K562 (cell line): ENCODE measurements around the gene SETD1B. TPM values are rescaled to one million over a fixed set of nuclear protein-coding genes. Genes with fewer than 3 reads are reported as not detected.

Experiments used
- ATAC-seq: fragments of 200-7000 bp; cut with Tn5 transposase; 3 replicates; pipeline ENCODE4 v1.9.1; 2020; ENCODE audit warnings: moderate library complexity
- BruUV-seq: library from RNA; stranded (reverse); fragments of 400-500 nt; replicated peaks from 2 replicates; lab custom pipeline; 2021; lab: Mats Ljungman, UMichigan
- CTCF ChIA-PET: fragments of 300-600 bp; formaldehyde crosslinking; extraction: SDS; loops from one replicate; lab custom pipeline; 2021; ENCODE audit warnings: low intra/inter-chr PET ratio; lab: Yijun Ruan, JAX
- POLR2A ChIA-PET: fragments of 300-600, 350-650 bp; sonication (Branson Sonifier 250); formaldehyde crosslinking; extraction: SDS; loops from one replicate; lab custom pipeline; 2021; ENCODE audit warnings: antibody characterized with exemption, inconsistent platforms; lab: Yijun Ruan, JAX
- DNase-seq, 4 experiments: peaks; one replicate each; pipeline versions ENCODE4 v3.0.0 to v3.0.0-alpha.2; 2011 to 2018; ENCODE audit warnings: low spot score in 3 of 4, mixed read lengths in 3 of 4; ENCODE audit errors: extremely low read depth in 1 of 4
- FAIRE-seq: peaks from 2 replicates; lab custom pipeline; 2011; peaks lifted over from hg19 to GRCh38; lab: Jason Lieb, UNC
- H2AFZ ChIP-seq: 2 replicates; pipeline ENCODE4 v1.6.0; 2011; ENCODE audit warnings: low read depth, low read length, control low read depth, inconsistent platforms
- H3K27ac ChIP-seq: fragments of 200-600 bp; 3 replicates; pipeline ENCODE4 v1.8.0; 2011; ENCODE audit warnings: low read depth, mild to moderate bottlenecking, control low read depth, inconsistent platforms, low read length, moderate library complexity, mixed read lengths; ENCODE audit errors: extremely low read depth
- H3K27me3 ChIP-seq, 2 experiments: fragments of 300-600 bp in 1 of 2; 2 replicates in 1 of 2; 3 replicates in 1 of 2; pipeline versions ENCODE4 v1.6.0 to v1.8.0; 2011; ENCODE audit warnings: inconsistent platforms in 2 of 2, low read length in 2 of 2, mild to moderate bottlenecking in 1 of 2, mixed read lengths in 1 of 2, moderate library complexity in 1 of 2; ENCODE audit not compliant: control insufficient read depth in 2 of 2, insufficient read depth in 2 of 2
- H3K36me3 ChIP-seq: fragments of 300-600 bp; 3 replicates; pipeline ENCODE4 v1.8.0; 2011; ENCODE audit warnings: mild to moderate bottlenecking, low read length, inconsistent platforms; ENCODE audit not compliant: control insufficient read depth, insufficient read depth
- H3K4me1 ChIP-seq, 2 experiments: fragments of 200-600 bp in 1 of 2; replicated peaks in 1 of 2; 2 replicates in 1 of 2; 3 replicates in 1 of 2; pipeline versions ENCODE4 v1.5.1 to v1.8.0; 2011; ENCODE audit warnings: inconsistent platforms in 2 of 2, low read length in 2 of 2, mild to moderate bottlenecking in 1 of 2, mixed read lengths in 1 of 2, moderate library complexity in 1 of 2; ENCODE audit not compliant: control insufficient read depth in 2 of 2, insufficient read depth in 2 of 2
- H3K4me2 ChIP-seq: 2 replicates; pipeline ENCODE4 v1.6.1; 2011; ENCODE audit warnings: low read length, control low read depth, inconsistent platforms, mixed read lengths; ENCODE audit not compliant: insufficient read depth
- H3K4me3 ChIP-seq: fragments of 200-600 bp; sonication (generic), shearing (Covaris generic); 2 replicates; pipeline ENCODE4 v1.5.1; 2016; ENCODE audit warnings: control low read depth, inconsistent platforms
- H3K79me2 ChIP-seq: fragments of 200-600 bp; 3 replicates; pipeline ENCODE4 v1.8.0; 2011; ENCODE audit warnings: low read length, inconsistent platforms; ENCODE audit not compliant: control insufficient read depth, insufficient read depth
- H3K9ac ChIP-seq, 2 experiments: 2 replicates each; pipeline versions ENCODE4 v1.6.0 to v1.6.1; 2011; ENCODE audit warnings: low read depth in 2 of 2, low read length in 2 of 2, control low read depth in 1 of 2, inconsistent platforms in 1 of 2, mild to moderate bottlenecking in 1 of 2, mixed read lengths in 1 of 2; ENCODE audit not compliant: insufficient read depth in 1 of 2
- H3K9me1 ChIP-seq: one replicate; pipeline ENCODE4 v1.6.0; 2011; ENCODE audit warnings: inconsistent platforms, mild to moderate bottlenecking, low read length, moderate library complexity; ENCODE audit not compliant: control insufficient read depth, insufficient read depth
- H3K9me3 ChIP-seq: replicated peaks from 2 replicates; pipeline ENCODE4 v1.5.1; 2011; ENCODE audit warnings: low read depth, low read length, inconsistent platforms; ENCODE audit not compliant: control insufficient read depth, insufficient read depth
- H4K20me1 ChIP-seq: replicated peaks from 2 replicates; pipeline ENCODE4 v1.6.1; 2011; ENCODE audit warnings: low read length, inconsistent platforms, mixed read lengths; ENCODE audit not compliant: control insufficient read depth, insufficient read depth
- FIP1L1 ChIP-seq: fragments of 200-400 bp; formaldehyde crosslinking; IDR thresholded peaks from 2 replicates; pipeline ENCODE4 v1.6.1; 2018; ENCODE audit warnings: mild to moderate bottlenecking, low read depth, low read length; ENCODE audit not compliant: poor library complexity, severe bottlenecking
- HNRNPL ChIP-seq: fragments of 200-400 bp; formaldehyde crosslinking; IDR thresholded peaks from 2 replicates; pipeline ENCODE4 v1.6.1; 2017; ENCODE audit warnings: low read depth, mild to moderate bottlenecking, low read length
- PML ChIP-seq: IDR thresholded peaks from 2 replicates; pipeline ENCODE4 v1.6.1; 2012; ENCODE audit warnings: low read length, inconsistent platforms
- POLR2G ChIP-seq: fragments of 200-400 bp; formaldehyde crosslinking; IDR thresholded peaks from 2 replicates; pipeline ENCODE4 v1.6.1; 2017; ENCODE audit warnings: low read depth, mild to moderate bottlenecking, antibody characterized with exemption, low read length, moderate library complexity
- RBFOX2 ChIP-seq: fragments of 200-400 bp; formaldehyde crosslinking; IDR thresholded peaks from 2 replicates; pipeline ENCODE4 v1.6.1; 2017; ENCODE audit warnings: low read depth, mild to moderate bottlenecking, low read length, moderate library complexity
- RBM22 ChIP-seq: fragments of 200-400 bp; formaldehyde crosslinking; IDR thresholded peaks from 2 replicates; pipeline ENCODE4 v1.6.1; 2018; ENCODE audit warnings: low read length, low read depth; ENCODE audit not compliant: poor library complexity, severe bottlenecking
- TCF3 ChIP-seq: sonication (generic); formaldehyde crosslinking; IDR thresholded peaks from 2 replicates; pipeline ENCODE4 v1.4.0; 2020; ENCODE audit warnings: mild to moderate bottlenecking, missing genetic modification reagents
- WGBS: fragments of 100-300 bp; shearing (Covaris generic); methylation state at CpG from one replicate; pipeline ENCODE4 v1.1.6; 2016; ENCODE audit warnings: low coverage, mixed read lengths; ENCODE audit not compliant: insufficient coverage; ENCODE audit errors: missing lambda C conversion rate; 5-methylcytosine and 5-hydroxymethylcytosine counted together
- in situ Hi-C: fragments of 300-500 bp; cut with MboI; formaldehyde crosslinking; loops from 4 replicates; pipeline ENCODE4 v1.15.0; 2018; ENCODE audit warnings: inconsistent platforms, mixed read lengths
- intact Hi-C: fragments of 100-400 bp; cut with micrococcal nuclease; formaldehyde crosslinking; loops from 2 replicates; pipeline ENCODE4 v1.14.2; 2022
- polyA plus RNA-seq, 8 experiments: library from polyadenylated mRNA; depleted of rRNA in 4 of 8; stranded (reverse) in 5 of 8; unstranded in 3 of 8; fragments of >200 nt; fragmentation: Nextera tagmentation in 2 of 8; fragmentation: Illumina TruSeq in 1 of 8; extraction: Ambion mirVana in 2 of 8; extraction: Trizol in 1 of 8; gene quantifications; 2 replicates each; pipeline versions ENCODE4 v1.2.1 to v1.2.3, GENCODE V29; 2011 to 2014; ENCODE audit warnings: inconsistent platforms in 1 of 8, missing spikeins in 1 of 8
- total RNA-seq, 7 experiments: library from RNA; depleted of rRNA in 6 of 7; stranded (reverse); fragments of >200 nt in 6 of 7; fragmentation: Illumina TruSeq in 2 of 7; extraction: Trizol in 2 of 7; gene quantifications; 2 replicates each; pipeline versions ENCODE4 v1.2.1 to v1.2.3, GENCODE V29; 2011 to 2021; ENCODE audit warnings: low replicate concordance in 1 of 7

The SETD1B gene
- total and polyA plus RNA-seq, 9 of the 15 experiments (the other 6 are each of a cell fraction or from before 2014, with no cell fraction given), result 0.48 to 26.6 (median 2.3) TPM

DNA sequence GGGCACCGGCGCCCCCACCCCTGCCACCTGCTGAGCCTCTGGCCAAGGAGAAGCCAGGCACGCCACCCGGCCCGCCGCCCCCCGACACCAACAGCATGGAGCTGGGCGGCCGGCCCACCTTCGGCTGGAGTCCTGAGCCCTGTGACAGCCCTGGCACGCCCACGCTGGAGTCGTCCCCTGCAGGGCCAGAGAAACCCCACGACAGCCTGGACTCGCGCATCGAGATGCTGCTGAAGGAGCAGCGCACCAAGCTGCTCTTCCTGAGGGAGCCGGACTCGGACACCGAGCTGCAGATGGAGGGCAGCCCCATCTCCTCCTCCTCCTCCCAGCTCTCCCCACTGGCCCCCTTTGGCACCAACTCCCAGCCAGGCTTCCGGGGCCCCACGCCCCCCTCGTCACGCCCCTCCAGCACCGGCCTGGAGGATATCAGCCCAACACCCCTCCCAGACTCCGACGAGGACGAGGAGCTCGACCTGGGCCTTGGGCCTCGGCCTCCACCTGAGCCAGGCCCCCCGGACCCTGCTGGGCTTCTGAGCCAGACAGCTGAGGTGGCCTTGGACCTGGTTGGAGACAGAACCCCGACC lies 6.5 kb downstream of the SETD1B start:
- H3K36me3 ChIP-seq, result peaks cover 84% of the 10 kb centered on the region
- peaks cover 78% of the 10 kb centered on the region for H3K79me2 ChIP-seq
- no peaks in the 10 kb centered on the region for H3K27me3 ChIP-seq
- H3K4me1 ChIP-seq, result peaks cover 28 to 69% of the 10 kb centered on the region in 2 experiments
- no peak overlapping the region for H3K27ac ChIP-seq
- no peak for DNase-seq
- H2AFZ ChIP-seq, result no peak overlapping the region
- ChIA-PET POLR2A (interaction anchor here (0.6 to 12.1 kb wide), 10 partner anchors 8 to 385 kb away, joined by 3 to 194 read pairs (median 4); partner anchors contain the start of genes RHOF and SETD1B), CTCF (interaction anchor here (5.5 kb wide), 1 partner anchor 15 kb away, joined by 73 read pairs; the partner anchor contains the start of gene RHOF)
- no peak for FAIRE-seq
- BruUV-seq, result no TSS peak
- H4K20me1 ChIP-seq, result peaks cover 26% of the 10 kb centered on the region
- H3K9me3 ChIP-seq, result no peaks in the 10 kb centered on the region
- intact Hi-C loops (no loop called here), in situ Hi-C loops (no loop called here)
- TF ChIP-seq RBFOX2 (peak; percentile 62), RBM22 (peak; percentile 9), POLR2G (peak; percentile 62), PML (no peak), FIP1L1 (peak; percentile 24), TCF3 (no peak), HNRNPL (0 out of 2 replicates have a peak, but pooled peaks have one; percentile 7)
- peak overlapping the region in 1 of 2 experiments; percentile 93; a peak in 2 of 4 replicates for H3K9ac ChIP-seq
- no peaks in the 10 kb centered on the region for H3K9me1 ChIP-seq
- WGBS, result 84% methylated on average over 15 of the region's 33 CpGs
- no peak overlapping the region for H3K4me2 ChIP-seq
- no peak overlapping the region for H3K4me3 ChIP-seq
- no peak for ATAC-seq
